RWPE2 (cell line): ENCODE results near the gene MGARP.

Source experiments
- ATAC-seq: fragments of 200-7000 bp; cut with Tn5 transposase; 3 replicates; pipeline ENCODE4 v1.9.1; 2021; ENCODE audit warnings: low read depth
- DNase-seq: peaks from one replicate; pipeline ENCODE4 v3.0.0-alpha.2; 2020; ENCODE audit warnings: low spot score
- H3K27ac ChIP-seq: fragments of 450-650 bp; 2 replicates; pipeline ENCODE4 v1.5.1; 2017; ENCODE audit warnings: mild to moderate bottlenecking; ENCODE audit not compliant: poor library complexity, severe bottlenecking
- H3K27me3 ChIP-seq: fragments of 250-450 bp; sonication (Bioruptor Pico); 2 replicates; pipeline ENCODE4 v1.5.1; 2021; ENCODE audit warnings: mild to moderate bottlenecking, moderate library complexity; ENCODE audit not compliant: insufficient read depth, poor library complexity, severe bottlenecking
- H3K36me3 ChIP-seq: fragments of 250-450 bp; sonication (Bioruptor Pico); 2 replicates; pipeline ENCODE4 v1.5.1; 2020; ENCODE audit warnings: low read depth, mild to moderate bottlenecking, moderate library complexity
- H3K4me1 ChIP-seq: fragments of 250-450 bp; sonication (Bioruptor Pico); 2 replicates; pipeline ENCODE4 v1.5.1; 2021; ENCODE audit warnings: mild to moderate bottlenecking, moderate library complexity; ENCODE audit not compliant: insufficient read depth, poor library complexity, severe bottlenecking
- H3K4me3 ChIP-seq: fragments of 250-450 bp; sonication (Bioruptor Pico); 2 replicates; pipeline ENCODE4 v1.5.1; 2021; ENCODE audit warnings: mild to moderate bottlenecking, moderate library complexity; ENCODE audit not compliant: severe bottlenecking
- H3K9me3 ChIP-seq: fragments of 250-450 bp; sonication (Bioruptor Pico); 2 replicates; pipeline ENCODE4 v1.5.1; 2021; ENCODE audit warnings: mild to moderate bottlenecking, moderate library complexity; ENCODE audit not compliant: severe bottlenecking
- TF ChIP-seq, protein P1 (sequence below): fragments of 450-650 bp; IDR thresholded peaks from one replicate; pipeline ENCODE4 v1.5.1; 2017; ENCODE audit warnings: mild to moderate bottlenecking, moderate library complexity; ENCODE audit not compliant: poor library complexity, severe bottlenecking

MGARP gene

DNA sequence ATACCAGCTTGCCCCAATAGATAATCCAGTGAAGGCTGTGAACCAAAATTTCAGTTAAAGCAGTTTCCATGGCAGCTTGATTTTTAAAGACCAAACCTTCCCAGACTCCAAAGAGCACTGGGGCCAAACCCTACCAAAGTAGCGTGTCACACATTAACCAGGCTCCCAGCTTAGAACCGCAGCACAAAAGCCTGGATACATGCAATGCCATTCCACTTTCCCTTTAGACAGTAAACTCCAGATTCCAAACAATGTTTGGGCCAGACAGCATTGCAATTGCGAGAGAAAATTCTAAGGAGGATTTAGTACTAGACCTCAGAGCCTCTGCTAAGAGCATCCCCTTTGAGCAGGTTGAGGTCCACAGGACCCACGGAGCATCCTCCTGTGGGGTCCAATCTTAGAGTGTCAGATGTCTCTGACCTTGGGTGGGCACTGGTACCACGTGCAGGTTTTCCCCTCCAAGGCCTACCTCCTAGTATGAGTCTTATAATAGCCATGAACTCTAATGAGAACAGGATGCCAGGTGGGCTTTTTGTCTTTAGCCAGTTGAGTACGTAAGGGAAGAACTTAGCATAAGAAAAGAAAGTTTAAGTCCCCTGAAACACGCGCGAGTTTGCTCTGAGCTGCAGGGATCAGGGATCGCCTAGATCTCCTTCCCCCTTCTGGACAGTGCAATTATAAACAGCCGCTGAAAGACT is 38.8 kb downstream of the MGARP start:
- H3K27me3 ChIP-seq, result no peaks in the 10 kb centered on the region
- TF ChIP-seq, protein P1, sequence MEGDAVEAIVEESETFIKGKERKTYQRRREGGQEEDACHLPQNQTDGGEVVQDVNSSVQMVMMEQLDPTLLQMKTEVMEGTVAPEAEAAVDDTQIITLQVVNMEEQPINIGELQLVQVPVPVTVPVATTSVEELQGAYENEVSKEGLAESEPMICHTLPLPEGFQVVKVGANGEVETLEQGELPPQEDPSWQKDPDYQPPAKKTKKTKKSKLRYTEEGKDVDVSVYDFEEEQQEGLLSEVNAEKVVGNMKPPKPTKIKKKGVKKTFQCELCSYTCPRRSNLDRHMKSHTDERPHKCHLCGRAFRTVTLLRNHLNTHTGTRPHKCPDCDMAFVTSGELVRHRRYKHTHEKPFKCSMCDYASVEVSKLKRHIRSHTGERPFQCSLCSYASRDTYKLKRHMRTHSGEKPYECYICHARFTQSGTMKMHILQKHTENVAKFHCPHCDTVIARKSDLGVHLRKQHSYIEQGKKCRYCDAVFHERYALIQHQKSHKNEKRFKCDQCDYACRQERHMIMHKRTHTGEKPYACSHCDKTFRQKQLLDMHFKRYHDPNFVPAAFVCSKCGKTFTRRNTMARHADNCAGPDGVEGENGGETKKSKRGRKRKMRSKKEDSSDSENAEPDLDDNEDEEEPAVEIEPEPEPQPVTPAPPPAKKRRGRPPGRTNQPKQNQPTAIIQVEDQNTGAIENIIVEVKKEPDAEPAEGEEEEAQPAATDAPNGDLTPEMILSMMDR, result no peak
- no peak for DNase-seq
- ATAC-seq, result no peak
- H3K9me3 ChIP-seq, result no peaks in the 10 kb centered on the region
- no peak overlapping the region for H3K27ac ChIP-seq
- H3K4me1 ChIP-seq, result peaks cover 36% of the 10 kb centered on the region
- H3K36me3 ChIP-seq, result no peaks in the 10 kb centered on the region
- no peak overlapping the region for H3K4me3 ChIP-seq

DNA sequence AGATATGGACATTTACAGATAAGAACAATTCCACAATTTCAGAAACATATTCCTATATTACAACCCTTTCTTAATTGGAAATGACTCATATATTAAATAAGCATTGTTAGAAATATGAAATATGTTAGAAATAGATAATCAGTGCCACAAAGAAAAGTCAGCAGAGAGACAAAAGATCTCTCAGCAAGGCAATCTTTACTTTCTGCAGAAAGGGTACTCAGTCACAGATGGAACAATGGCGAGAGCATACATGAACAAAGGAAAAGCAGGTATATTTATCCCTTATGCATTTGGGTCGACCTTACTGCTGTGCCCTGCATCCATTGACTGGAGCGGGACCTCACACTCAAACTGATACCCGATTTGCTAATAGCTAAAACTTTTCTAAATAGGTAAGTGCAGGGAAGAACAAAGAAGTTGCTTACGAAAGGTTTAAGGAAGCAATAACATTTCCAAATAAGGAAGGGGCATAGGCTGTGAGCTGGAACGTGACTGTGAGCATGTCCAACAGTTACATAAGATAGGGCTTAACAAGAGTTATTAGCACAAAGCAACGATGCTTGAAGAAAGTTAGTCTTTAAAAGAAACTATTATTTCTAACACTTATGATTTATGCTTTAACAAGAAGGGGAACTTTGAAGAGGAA is 40.8 kb downstream of the MGARP start:
- H3K27me3 ChIP-seq, result no peaks in the 10 kb centered on the region
- H3K9me3 ChIP-seq, result no peaks in the 10 kb centered on the region
- H3K27ac ChIP-seq, result no peak overlapping the region
- no peak for ATAC-seq
- peaks cover 19% of the 10 kb centered on the region for H3K4me1 ChIP-seq
- no peak for DNase-seq
- TF ChIP-seq, protein P1, result no peak
- no peaks in the 10 kb centered on the region for H3K36me3 ChIP-seq
- H3K4me3 ChIP-seq, result no peak overlapping the region

DNA sequence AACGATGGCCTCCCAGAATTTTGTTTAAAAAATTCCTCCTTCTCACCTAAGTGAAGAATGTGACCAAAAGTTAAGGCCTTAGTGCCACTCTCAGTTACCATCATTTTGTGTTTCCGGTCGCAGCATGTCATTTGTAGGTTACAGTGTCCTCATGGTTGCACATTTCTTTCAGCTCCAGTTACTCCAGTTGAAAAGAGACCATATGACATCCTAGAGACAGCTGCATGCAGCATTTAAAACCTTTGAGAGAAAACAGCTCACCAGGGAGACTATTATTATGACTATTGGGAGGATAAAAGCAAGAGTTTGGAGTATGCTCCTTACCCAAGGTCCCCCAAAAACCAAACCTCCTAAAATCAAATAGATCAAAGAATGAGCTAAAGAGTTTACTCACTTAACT is 45.8 kb downstream of the MGARP start:
- no peak overlapping the region for H3K27ac ChIP-seq
- H3K36me3 ChIP-seq, result no peaks in the 10 kb centered on the region
- TF ChIP-seq, protein P1, result no peak
- no peak for DNase-seq
- H3K4me3 ChIP-seq, result no peak overlapping the region
- H3K4me1 ChIP-seq, result no peaks in the 10 kb centered on the region
- H3K9me3 ChIP-seq, result no peaks in the 10 kb centered on the region
- no peaks in the 10 kb centered on the region for H3K27me3 ChIP-seq
- ATAC-seq, result no peak

DNA sequence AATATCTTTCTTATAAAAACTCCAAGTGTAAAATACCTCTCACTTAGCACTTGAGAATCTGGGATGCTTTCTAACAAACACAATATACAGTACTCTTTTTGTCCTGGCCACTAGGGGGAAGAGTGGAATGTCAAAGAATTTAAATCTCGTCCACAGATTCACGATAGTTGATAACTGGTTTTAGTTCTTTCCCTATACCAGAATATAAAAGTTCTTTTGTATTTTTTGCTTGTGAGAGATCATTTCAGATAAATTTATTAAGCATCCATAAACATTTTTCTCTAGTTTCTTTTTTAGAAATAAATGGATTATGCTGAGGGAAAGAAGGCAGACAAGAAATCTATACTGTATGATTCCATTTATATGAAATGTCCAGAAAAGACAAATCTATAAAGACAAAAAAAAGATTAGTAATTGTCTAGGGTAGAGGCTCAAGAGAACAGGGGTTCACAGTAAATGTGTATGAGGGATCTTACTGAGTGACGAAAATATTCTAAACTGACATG is 50.4 kb downstream of the MGARP start:
- DNase-seq, result no peak
- H3K27ac ChIP-seq, result no peak overlapping the region

More for the DNA sequence above, 50.4 kb downstream of the MGARP start:
- Histone ChIP-seq H3K27me3 (no peaks in the 10 kb centered on the region), H3K9me3 (no peaks in the 10 kb centered on the region), H3K4me1 (no peaks in the 10 kb centered on the region), H3K4me3 (no peak overlapping the region), H3K36me3 (no peaks in the 10 kb centered on the region)
- peak; percentile 78 for ATAC-seq
- TF ChIP-seq, protein P1, result peak; percentile 92
